Esophagus muscularis mucosa (tissue), 4 donors: ENCODE results near the gene DEUP1.

Experiments
- CTCF ChIP-seq, 3 experiments: fragments of 200-600 bp in 2 of 3; fragments of 450-650 bp in 1 of 3; sonication (generic) in 2 of 3; IDR thresholded peaks; one replicate each; pipeline ENCODE4 v1.5.1; 2017 to 2019; ENCODE audit warnings: antibody characterized with exemption in 3 of 3, mild to moderate bottlenecking in 2 of 3, moderate library complexity in 1 of 3
- EP300 ChIP-seq: sonication (generic); formaldehyde crosslinking; IDR thresholded peaks from one replicate; pipeline ENCODE4 v1.6.1; 2017; ENCODE audit warnings: antibody characterized with exemption
- POLR2A ChIP-seq: fragments of 450-650 bp; IDR thresholded peaks from one replicate; pipeline ENCODE4 v1.6.1; 2017; ENCODE audit warnings: antibody characterized with exemption, moderate library complexity, mild to moderate bottlenecking, low read depth
- POLR2AphosphoS5 ChIP-seq, 2 donors: sonication (generic); formaldehyde crosslinking; IDR thresholded peaks; one replicate each; pipeline ENCODE4 v1.6.1; 2017; ENCODE audit warnings: antibody characterized with exemption in 2 of 2

DNA sequence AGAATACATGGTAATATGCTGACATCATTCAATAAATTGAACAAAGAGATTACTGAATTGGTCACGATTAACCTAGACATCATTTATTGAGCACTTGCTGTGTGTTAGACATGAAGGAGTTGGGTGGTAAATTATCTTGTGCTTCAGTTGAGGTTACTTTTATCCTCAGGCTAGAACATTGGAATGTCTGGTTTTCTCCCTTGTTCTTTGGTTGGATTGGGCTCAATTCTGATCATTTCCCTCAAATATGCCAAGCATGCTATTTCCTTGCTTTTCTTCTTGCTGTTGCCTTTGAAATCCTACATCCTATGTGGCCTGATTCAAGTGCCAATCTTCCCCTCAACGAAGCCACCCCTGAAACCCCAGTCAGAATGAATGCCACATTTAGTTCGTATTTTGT lies 65.8 kb downstream of the DEUP1 start:
- TF ChIP-seq POLR2AphosphoS5 (IDR thresholded peaks at IDR 0.05) (no peak), CTCF (IDR thresholded peaks at IDR 0.05) (no peak), EP300 (no peak), POLR2A (no peak)
